ENCODE results near the gene CCL11. TPM values are rescaled to one million over a fixed set of nuclear protein-coding genes. Genes with fewer than 3 reads are reported as not detected.

The CCL11 gene
- total RNA-seq, 1 donor from 2014 or later, result not detected

- no peaks in the 10 kb centered on the region for H3K36me3 ChIP-seq
- peak; percentile 35 for DNase-seq (ENCODE audit: low spot score)
- no peaks in the 10 kb centered on the region for H3K79me2 ChIP-seq (ENCODE audit: low read depth)
- H2AFZ ChIP-seq (replicated peaks), result no peak overlapping the region
- H3K27me3 Mint-ChIP-seq (ENCODE audit: insufficient read depth, low read depth), result peaks cover 12% of the 10 kb centered on the region
- H3K9me3 ChIP-seq (ENCODE audit: low read depth), result no peaks in the 10 kb centered on the region
- no peak overlapping the region for H3K9ac ChIP-seq
- H4K20me1 ChIP-seq (ENCODE audit: low read depth), result no peaks in the 10 kb centered on the region
- H3K27ac Mint-ChIP-seq, result no peak overlapping the region
- TF ChIP-seq CTCF (IDR thresholded peaks at IDR 0.05), result peak; percentile 56
- TF ChIP-seq EZH2phosphoT487 (IDR thresholded peaks at IDR 0.05), result no peak
- TF ChIP-seq EZH2 (IDR thresholded peaks at IDR 0.05), result no peak
- no peaks in the 10 kb centered on the region for H3K4me1 ChIP-seq
- no peak overlapping the region for H3K4me2 ChIP-seq
- no peak overlapping the region for H3K27ac ChIP-seq
- no peaks in the 10 kb centered on the region for H3K9me3 Mint-ChIP-seq
- H3K27me3 ChIP-seq, result no peaks in the 10 kb centered on the region
- H3K4me3 Mint-ChIP-seq, result no peak overlapping the region
- H3K36me3 Mint-ChIP-seq, result no peaks in the 10 kb centered on the region
- no peak overlapping the region for H3K4me3 ChIP-seq
- H3F3A ChIP-seq (ENCODE audit: low read depth), result no peaks in the 10 kb centered on the region
- no peaks in the 10 kb centered on the region for H3K4me1 Mint-ChIP-seq
Observed at GRCh38 chr17:34306466-34306865, 20.9 kb downstream of the CCL11 start.

GRCh38 chr17:34307110-34307509, 21.6 kb downstream of the CCL11 start:
- H3K4me3 ChIP-seq, result no peak overlapping the region
- H3K4me1 Mint-ChIP-seq, result no peaks in the 10 kb centered on the region
- peak overlapping the region; percentile 9 for H2AFZ ChIP-seq (replicated peaks)
- no peaks in the 10 kb centered on the region for H4K20me1 ChIP-seq (ENCODE audit: low read depth)
- DNase-seq (ENCODE audit: low spot score), result no peak
- no peaks in the 10 kb centered on the region for H3K9me3 ChIP-seq (ENCODE audit: low read depth)
- peaks cover 12% of the 10 kb centered on the region for H3K27me3 Mint-ChIP-seq (ENCODE audit: insufficient read depth, low read depth)
- H3K27ac Mint-ChIP-seq, result no peak overlapping the region
- H3K27ac ChIP-seq, result no peak overlapping the region
- TF ChIP-seq EZH2phosphoT487 (IDR thresholded peaks at IDR 0.05), result no peak
- TF ChIP-seq EZH2 (IDR thresholded peaks at IDR 0.05), result no peak
- no peak for TF ChIP-seq CTCF (IDR thresholded peaks at IDR 0.05)
- H3K36me3 ChIP-seq, result no peaks in the 10 kb centered on the region
- H3K36me3 Mint-ChIP-seq, result no peaks in the 10 kb centered on the region
- H3K4me1 ChIP-seq, result no peaks in the 10 kb centered on the region
- no peak overlapping the region for H3K4me3 Mint-ChIP-seq
- H3K79me2 ChIP-seq (ENCODE audit: low read depth), result no peaks in the 10 kb centered on the region
- H3K27me3 ChIP-seq, result no peaks in the 10 kb centered on the region
- H3K9ac ChIP-seq, result no peak overlapping the region
- no peaks in the 10 kb centered on the region for H3F3A ChIP-seq (ENCODE audit: low read depth)
- H3K4me2 ChIP-seq, result no peak overlapping the region
- no peaks in the 10 kb centered on the region for H3K9me3 Mint-ChIP-seq

- H3K4me1 Mint-ChIP-seq, result no peaks in the 10 kb centered on the region
- no peaks in the 10 kb centered on the region for H3K36me3 Mint-ChIP-seq
- no peak overlapping the region for H2AFZ ChIP-seq (replicated peaks)
- H3K9me3 Mint-ChIP-seq, result no peaks in the 10 kb centered on the region
- no peak for DNase-seq (ENCODE audit: low spot score)
- H3K27me3 ChIP-seq, result peaks cover under 1% of the 10 kb centered on the region
- H3K9me3 ChIP-seq (ENCODE audit: low read depth), result no peaks in the 10 kb centered on the region
- H3K4me1 ChIP-seq, result no peaks in the 10 kb centered on the region
- no peak overlapping the region for H3K4me2 ChIP-seq
- no peak overlapping the region for H3K4me3 Mint-ChIP-seq
- peaks cover 8% of the 10 kb centered on the region for H3K27me3 Mint-ChIP-seq (ENCODE audit: insufficient read depth, low read depth)
- TF ChIP-seq EZH2 (IDR thresholded peaks at IDR 0.05) (no peak), CTCF (IDR thresholded peaks at IDR 0.05) (no peak), EZH2phosphoT487 (IDR thresholded peaks at IDR 0.05) (no peak)
- no peak overlapping the region for H3K27ac Mint-ChIP-seq
- no peaks in the 10 kb centered on the region for H3F3A ChIP-seq (ENCODE audit: low read depth)
- no peak overlapping the region for H3K4me3 ChIP-seq
- H3K79me2 ChIP-seq (ENCODE audit: low read depth), result no peaks in the 10 kb centered on the region
- H4K20me1 ChIP-seq (ENCODE audit: low read depth), result no peaks in the 10 kb centered on the region
- no peak overlapping the region for H3K27ac ChIP-seq
- H3K36me3 ChIP-seq, result no peaks in the 10 kb centered on the region
- H3K9ac ChIP-seq, result no peak overlapping the region
Observed at GRCh38 chr17:34308371-34308770, 22.8 kb downstream of the CCL11 start.
